ENCODE data around the gene WNT6. TPM values are rescaled to one million over a fixed set of nuclear protein-coding genes. Genes with fewer than 3 reads are reported as not detected.

WNT6 gene
- total RNA-seq, 6 experiments from 2014 or later: not detected

GRCh38 chr2:218865396-218865795 lies 5.8 kb downstream of the WNT6 start:
- Mint-ChIP-seq H3K9me3 (no peaks in the 10 kb centered on the region), H3K27ac (no peak overlapping the region), H3K36me3 (ENCODE audit: low read depth) (no peaks in the 10 kb centered on the region), H3K4me1 (ENCODE audit: low read depth) (no peaks in the 10 kb centered on the region; the same call in 1 of the 2 replicates), H3K4me3 (no peak overlapping the region), H3K27me3 (ENCODE audit: insufficient read depth) (peaks cover 59% of the 10 kb centered on the region)
- DNase-seq: no peak
- TF ChIP-seq, protein P1, sequence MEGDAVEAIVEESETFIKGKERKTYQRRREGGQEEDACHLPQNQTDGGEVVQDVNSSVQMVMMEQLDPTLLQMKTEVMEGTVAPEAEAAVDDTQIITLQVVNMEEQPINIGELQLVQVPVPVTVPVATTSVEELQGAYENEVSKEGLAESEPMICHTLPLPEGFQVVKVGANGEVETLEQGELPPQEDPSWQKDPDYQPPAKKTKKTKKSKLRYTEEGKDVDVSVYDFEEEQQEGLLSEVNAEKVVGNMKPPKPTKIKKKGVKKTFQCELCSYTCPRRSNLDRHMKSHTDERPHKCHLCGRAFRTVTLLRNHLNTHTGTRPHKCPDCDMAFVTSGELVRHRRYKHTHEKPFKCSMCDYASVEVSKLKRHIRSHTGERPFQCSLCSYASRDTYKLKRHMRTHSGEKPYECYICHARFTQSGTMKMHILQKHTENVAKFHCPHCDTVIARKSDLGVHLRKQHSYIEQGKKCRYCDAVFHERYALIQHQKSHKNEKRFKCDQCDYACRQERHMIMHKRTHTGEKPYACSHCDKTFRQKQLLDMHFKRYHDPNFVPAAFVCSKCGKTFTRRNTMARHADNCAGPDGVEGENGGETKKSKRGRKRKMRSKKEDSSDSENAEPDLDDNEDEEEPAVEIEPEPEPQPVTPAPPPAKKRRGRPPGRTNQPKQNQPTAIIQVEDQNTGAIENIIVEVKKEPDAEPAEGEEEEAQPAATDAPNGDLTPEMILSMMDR (IDR thresholded peaks at IDR 0.05): no peak

DNA sequence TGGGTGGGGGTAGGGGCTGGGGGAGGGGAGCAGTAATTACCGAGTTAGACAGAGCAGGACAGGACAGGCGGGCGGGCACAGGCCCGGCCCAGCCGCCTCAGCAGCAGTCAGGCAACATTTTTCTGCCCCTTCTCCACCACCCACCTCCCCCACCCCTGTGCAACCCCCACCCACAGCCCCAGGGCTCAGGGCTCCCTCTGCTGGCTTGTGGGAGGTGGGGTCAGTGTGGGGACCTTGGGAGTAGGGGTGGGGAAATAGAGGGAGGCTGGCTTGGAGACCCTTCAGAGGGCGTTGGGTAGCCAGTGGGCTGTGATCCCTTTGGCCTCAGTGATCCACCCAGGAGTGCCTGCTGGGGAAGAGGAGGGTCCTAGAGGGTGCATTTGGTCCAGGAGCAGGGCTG lies 6.4 kb downstream of the WNT6 start:
- Mint-ChIP-seq H3K4me3 (no peak overlapping the region), H3K27me3 (ENCODE audit: insufficient read depth) (peaks cover 58% of the 10 kb centered on the region), H3K27ac (no peak overlapping the region), H3K9me3 (no peaks in the 10 kb centered on the region), H3K36me3 (ENCODE audit: low read depth) (no peaks in the 10 kb centered on the region), H3K4me1 (ENCODE audit: low read depth) (no peaks in the 10 kb centered on the region; the same call in 1 of the 2 replicates)
- DNase-seq: no peak
- TF ChIP-seq, protein P1 (IDR thresholded peaks at IDR 0.05): no peak; the same call in 1 of the 2 replicates

- Mint-ChIP-seq H3K36me3 (ENCODE audit: low read depth) (no peaks in the 10 kb centered on the region), H3K27ac (no peak overlapping the region), H3K4me3 (no peak overlapping the region), H3K4me1 (ENCODE audit: low read depth) (no peaks in the 10 kb centered on the region), H3K27me3 (ENCODE audit: insufficient read depth) (peaks cover 55% of the 10 kb centered on the region), H3K9me3 (no peaks in the 10 kb centered on the region)
- TF ChIP-seq, protein P1 (IDR thresholded peaks at IDR 0.05): no peak
- DNase-seq: no peak
These were observed 8.3 kb downstream of the WNT6 start for GRCh38 chr2:218867900-218868299.

DNA sequence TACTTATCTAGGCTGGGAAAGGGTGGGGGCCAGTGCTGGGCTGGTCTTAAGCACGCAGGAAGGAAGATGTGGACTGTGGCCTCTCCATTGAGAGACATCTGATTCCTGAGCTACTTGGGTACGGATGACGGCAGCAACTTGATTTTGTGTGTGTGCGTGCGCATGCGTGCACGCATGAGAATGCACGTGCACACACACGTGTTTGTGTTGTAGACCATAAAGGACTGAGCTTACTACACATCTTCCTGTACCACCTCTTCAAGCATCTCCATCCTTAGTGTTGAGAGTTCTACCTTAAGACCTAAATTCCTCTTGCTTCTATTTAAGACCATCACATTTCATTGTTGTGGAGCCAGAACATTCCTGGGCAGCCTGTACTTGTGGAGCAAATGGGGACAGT lies 9.5 kb downstream of the WNT6 start:
- Mint-ChIP-seq H3K36me3 (ENCODE audit: low read depth) (no peaks in the 10 kb centered on the region), H3K4me1 (ENCODE audit: low read depth) (no peaks in the 10 kb centered on the region), H3K27ac (no peak overlapping the region), H3K9me3 (no peaks in the 10 kb centered on the region), H3K27me3 (ENCODE audit: insufficient read depth) (peaks cover 54% of the 10 kb centered on the region), H3K4me3 (no peak overlapping the region)
- TF ChIP-seq, protein P1 (IDR thresholded peaks at IDR 0.05): no peak
- no peak for DNase-seq

DNA sequence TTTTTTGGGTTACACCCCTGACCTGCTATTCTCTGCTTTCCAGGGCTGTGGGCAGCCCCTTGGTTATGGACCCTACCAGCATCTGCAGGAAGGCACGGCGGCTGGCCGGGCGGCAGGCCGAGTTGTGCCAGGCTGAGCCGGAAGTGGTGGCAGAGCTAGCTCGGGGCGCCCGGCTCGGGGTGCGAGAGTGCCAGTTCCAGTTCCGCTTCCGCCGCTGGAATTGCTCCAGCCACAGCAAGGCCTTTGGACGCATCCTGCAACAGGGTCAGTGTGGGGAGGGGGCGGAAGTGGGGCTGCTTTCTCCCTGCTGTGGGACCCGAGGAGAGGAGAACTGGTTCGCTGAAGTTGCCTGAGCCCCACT lies 11.4 kb downstream of the WNT6 start:
- Mint-ChIP-seq H3K4me1 (ENCODE audit: low read depth) (no peaks in the 10 kb centered on the region), H3K4me3 (no peak overlapping the region), H3K36me3 (ENCODE audit: low read depth) (no peaks in the 10 kb centered on the region), H3K27ac (no peak overlapping the region), H3K9me3 (no peaks in the 10 kb centered on the region), H3K27me3 (ENCODE audit: insufficient read depth) (peaks cover 56% of the 10 kb centered on the region)
- TF ChIP-seq, protein P1 (IDR thresholded peaks at IDR 0.05): no peak
- no peak for DNase-seq

Measured in HFFc6 (cell line).